GM19035 (cell line): ENCODE results near the gene CDH13.
A peak's percentile ranks its signal among the peaks of the same experiment; 100 is the strongest.

ENCODE experiments used
- ATAC-seq: cut with Tn5 transposase; IDR thresholded peaks from one replicate; pipeline ENCODE4 v1.9.1; 2021; ENCODE audit not compliant: unreplicated experiment

Gene CDH13

GRCh38 chr16:82625066-82625968 is 1.5 kb upstream of the CDH13 start:
- ATAC-seq: no peak

DNA sequence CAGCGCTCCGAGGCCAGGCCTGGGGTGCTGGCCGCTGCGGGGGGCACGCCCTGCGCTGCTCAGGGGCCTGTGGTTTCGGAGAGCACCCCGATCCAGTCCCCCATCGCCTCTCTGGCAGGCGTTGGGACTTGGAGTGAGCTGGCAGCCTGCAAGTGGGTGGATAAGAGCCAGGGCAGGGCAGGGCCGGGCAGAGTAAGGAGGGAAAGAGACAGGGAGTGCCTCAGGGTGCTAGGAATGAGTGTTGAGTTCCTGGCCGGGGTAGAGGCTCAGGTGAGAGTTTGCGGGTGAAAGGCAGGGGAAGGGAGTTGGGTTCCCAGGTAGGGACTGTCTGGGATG is 1.3 kb downstream of the CDH13 start:
- no peak for ATAC-seq

DNA sequence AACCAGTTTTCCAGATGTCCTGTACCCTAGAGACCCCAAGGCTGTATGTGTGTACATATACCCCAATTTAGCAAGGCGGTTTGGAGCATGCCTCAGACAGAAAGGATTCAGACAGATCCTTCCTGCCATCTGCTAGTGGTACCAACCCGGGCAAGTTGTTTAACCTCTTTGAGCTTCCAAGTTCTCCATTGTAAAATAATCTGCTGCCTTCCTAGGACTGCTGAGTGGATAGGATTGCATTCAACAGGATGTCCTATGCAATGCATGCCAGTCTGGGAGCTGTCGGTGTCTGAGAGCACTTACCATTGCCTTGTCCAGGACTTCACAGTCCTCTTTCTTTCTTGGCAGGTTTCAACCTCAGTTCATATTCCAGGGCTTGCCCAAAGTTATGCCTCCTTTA is 1.9 kb downstream of the CDH13 start:
- ATAC-seq: no peak

DNA sequence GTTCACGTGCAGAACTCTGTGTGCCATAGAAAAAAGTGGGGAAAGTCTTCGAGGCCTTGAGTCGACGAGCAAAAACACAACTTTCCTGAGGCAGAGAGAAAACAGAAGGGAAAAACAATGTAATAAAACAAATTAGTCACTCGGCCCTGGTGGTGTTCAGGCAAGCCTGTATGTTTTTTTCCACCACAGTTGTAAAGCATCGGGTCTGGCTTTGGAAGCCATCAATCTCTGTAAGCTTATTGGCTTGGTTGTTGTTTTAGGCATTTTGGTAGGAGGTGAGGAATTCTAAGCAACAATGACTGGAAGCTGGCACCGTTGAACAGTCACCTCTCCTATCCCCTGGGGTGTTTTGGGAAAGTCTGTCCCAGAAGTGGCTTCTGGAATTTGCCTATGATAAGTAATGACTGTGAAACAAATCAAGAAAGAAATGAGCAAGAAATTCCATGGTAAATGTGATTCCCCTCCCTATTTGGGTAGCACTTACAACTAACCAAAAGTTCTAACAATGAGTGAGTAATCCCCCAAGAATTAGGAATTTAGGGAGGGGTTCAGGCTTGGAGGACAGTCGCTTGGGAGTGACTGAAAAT is 2.8 kb downstream of the CDH13 start:
- no peak for ATAC-seq

DNA sequence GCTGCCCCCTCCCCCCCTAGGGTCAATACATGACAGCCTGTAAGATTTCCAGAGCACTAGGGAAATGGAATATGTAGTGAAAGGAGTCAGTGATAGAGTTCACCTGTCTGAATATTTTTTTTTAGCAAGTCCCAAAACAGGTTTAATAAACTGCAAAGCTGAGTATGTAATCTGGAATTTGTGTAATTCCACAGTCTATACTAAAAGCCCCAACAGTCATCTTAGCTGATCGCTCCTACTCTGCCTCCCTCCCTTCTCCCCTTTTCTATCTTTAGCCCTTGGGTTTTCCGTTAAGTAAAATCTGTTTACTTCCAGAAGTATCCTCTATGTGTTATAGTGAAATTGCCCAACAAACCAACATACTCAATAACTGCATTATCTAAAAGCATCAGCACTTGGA is 3.5 kb downstream of the CDH13 start:
- no peak for ATAC-seq

GRCh38 chr16:82630688-82631087 is 3.9 kb downstream of the CDH13 start:
- ATAC-seq: no peak

- no peak for ATAC-seq
These were observed 5.2 kb downstream of the CDH13 start for GRCh38 chr16:82631701-82632685.

DNA sequence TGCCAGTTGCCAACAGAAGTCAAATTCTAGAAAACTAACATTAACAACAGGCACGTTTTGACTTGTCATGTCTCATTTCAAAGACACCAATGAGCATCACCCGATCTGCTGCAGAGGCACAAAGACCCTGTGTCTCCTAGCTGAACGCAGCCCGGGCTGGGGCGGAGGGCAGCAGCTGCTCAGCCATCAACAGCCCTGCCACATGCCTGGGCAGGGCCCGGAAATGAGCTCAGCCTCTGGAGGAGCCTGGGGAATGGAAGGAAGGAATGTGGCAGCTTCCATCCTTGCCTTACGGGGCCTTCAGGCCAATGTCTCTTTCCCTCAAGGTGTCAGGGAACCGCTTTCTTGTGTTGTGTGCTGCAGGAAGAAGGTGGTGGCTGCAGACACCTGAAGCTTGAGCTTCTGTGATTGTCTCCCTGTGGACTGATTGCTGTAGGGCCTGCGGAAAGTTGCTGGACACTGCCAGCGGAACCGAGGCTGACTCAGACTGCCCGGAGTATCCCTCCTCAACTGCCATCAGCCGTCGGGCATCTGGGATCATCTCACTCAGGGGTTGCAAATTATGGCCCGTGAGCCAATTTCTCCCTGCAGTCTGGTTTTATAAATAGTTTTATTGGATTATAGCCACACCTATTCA is 7.3 kb downstream of the CDH13 start:
- ATAC-seq: no peak

- ATAC-seq: no peak
These were observed 8.3 kb downstream of the CDH13 start for GRCh38 chr16:82634955-82635610.

DNA sequence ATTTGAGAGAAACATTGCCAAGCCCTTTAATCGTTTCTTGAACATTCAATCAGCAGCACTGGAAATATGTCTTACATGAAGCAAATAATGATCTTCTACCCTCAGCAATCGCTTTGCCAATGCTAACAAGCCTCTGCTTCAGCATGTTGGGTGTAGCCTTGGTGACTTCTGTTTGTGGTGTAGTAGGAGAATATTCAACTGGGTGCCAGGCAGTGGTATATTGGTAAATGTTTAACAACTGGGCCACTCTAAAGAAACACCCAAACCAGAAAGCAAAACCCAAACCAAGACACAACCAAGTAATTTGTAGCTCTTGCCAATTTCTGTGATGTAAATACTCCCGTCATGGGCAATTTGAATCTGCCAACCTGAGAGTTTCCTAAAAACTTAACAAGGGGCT is 9.7 kb downstream of the CDH13 start:
- ATAC-seq: no peak

DNA sequence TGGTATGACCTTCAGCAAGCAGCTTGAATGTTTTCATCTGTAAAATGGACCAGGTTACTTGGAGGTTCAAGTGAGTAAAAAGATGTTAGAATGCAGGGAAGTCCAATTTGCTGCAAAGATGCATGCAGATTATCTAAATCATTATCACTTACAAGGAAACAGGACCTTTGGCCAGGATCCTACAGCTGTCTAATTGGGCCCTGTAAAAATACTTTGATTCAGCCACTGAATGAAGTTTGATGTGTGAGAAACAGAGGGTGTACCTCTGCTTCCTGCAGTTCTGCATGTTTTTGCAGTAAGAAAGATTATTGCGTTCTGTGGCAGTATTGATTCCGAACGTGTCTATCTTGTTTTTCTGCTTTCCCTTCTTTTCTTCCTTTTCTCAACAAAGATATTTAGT is 10.2 kb downstream of the CDH13 start:
- ATAC-seq: no peak

DNA sequence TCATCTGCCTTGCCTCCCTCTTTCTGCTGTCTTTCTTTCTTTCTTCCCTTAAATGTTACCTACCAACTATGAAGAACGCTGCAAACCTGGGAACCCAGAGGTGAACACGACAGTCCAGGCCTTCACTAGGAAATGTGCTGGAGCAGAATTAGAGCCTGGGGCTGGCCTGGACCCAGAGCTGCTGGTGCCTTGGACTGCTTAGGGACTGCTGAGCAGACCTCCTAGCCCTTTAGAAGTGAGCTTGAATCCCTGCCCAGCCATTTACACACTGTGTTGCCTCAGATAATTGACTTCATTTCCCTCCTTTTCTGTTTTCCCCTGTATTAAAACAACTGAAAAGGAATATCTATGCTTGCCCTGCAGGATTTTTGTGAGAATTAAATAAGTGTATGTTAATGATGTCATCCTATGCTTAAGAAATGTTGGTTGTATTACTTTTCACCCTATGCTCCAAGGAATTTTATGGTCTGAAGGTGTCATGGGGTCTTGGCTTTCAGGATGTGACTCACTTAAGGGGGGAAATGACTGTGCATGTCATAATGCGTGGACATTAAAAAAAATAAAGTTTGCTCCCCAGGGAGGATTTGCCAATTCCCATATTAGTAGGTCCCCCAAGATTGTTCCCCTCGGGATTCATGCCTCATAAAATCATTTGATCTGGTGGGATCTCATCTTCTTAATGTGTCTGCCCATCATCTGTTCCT is 11.5 kb downstream of the CDH13 start:
- no peak for ATAC-seq

DNA sequence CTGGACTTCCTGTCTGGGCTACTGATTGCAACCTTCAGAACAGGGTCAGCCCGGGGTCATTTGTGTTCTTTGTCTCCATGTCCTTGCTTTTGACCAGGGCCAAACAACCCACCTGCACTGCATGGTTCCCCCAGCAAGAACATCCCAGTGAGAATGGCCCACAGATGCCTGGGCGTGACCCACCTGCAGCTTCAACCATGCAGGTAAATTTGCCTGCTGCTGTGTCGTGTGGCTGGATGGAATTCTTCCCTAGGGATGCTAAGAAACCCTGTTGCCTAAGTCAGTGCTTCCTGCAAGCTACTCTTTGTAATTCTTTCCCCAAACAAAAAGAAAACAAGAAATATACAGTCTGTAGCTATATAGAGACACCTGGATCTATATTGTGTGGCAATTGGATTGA is 12.5 kb downstream of the CDH13 start:
- ATAC-seq: no peak

DNA sequence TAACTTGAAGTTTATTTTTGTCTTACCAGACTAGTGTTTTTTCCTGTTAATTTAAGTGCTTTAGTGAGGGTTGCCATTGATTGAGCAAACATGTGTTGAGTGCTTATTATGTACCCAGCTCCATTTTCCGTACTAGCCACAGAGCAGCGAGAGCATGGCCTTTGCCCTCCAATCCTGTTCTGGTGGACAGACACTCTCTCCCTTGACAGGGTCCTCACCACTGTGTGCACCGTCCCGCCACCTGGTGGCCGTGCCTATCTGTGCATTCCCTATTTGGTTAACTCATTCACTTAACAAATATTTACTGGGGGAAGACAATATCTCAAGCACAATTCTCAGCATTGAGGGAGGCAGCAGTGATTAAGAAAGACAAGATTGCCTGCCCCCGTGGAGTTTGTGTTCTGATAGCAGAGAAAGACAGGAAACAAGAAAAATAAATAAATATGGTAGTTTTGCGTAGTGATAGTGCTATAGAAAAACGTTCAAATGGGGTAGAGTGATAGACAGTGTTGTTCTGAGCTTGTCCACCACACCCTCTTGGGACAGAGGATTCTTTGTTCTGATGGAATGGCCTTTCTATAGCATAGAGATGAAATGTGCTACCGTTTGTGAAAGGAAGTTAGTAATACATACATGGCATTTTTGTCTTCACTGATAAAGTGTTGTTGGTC is 13.0 kb downstream of the CDH13 start:
- peak; percentile 45 for ATAC-seq

DNA sequence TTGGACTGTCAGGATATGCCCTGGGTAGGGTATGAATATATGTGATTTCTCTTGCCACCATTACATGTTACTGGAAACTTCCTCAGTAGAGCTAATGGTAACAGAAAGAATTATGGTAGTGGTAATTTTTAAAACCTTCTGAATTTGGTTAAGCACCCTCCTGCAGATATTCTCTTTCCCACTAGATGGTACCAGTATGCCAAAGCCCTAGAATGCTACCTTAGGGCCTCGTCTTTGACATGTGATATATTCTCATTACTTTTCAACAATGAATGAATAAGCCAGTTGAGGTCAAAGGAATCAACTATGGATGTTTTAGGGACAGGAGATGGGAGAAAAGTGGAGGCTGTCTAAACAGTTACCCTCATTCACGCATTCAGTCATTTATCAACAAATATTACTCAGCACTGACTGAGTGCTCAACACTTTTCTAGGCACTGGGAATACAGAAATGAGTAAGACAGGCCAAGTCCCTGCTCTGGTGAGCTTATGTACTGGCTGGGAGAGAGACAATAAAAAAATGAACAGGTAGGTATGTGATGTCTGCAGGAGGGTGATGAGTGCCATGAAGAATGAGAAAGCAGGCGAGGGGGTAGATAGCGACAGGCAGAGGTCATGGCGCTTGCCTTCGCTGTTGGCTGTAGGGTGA is 14.7 kb downstream of the CDH13 start:
- ATAC-seq: peak; percentile 76

DNA sequence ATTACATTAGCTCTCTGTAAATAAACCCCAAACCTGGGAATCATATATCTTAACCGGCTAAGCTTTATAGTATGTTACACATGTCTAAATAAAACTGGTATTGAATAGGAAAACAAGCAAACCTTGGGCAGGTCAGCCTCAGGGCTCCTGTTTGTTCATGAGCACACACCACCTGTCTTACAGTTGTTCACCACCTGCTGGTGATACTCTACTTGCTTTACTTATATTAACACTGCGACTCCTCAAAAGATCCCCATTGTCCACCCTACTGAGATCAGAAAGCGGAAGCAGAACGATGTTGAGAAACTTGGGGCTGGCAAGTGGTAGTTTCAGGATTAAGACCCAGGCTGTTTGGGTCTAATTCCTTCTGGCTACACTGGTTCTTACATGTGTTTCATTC is 16.4 kb downstream of the CDH13 start:
- no peak for ATAC-seq

DNA sequence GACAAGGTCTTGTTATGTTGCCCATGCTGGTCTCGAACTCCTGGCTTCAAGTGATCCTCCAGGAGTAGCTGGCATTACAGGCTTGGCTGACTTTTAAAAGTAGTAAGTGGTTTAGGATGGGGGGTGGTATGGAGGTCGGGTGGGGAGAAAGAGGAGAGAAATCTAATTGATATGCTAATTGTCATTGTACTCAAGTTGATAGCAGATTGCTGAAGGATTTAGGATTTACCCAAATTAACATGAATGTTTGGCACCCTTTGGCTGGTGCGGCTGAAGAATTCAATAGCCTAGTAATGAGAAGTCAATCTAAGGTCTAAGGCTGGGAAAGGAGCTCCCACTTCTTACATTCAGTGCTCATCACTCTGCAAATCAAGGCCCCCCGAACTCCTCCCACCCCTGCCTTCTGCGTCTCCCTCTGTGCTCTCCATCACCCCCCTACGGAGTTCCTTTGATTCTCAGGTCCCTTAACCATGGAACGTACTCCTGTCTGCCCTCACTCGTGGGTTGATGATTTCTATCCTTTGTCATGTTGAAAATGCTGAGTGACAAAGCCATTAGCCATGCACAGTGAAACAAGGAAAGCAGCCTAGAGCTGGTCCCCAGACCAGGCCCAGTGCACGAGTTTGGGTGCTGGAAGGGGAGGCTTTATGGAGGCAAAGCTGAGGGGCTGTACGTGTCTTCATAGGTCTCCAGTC is 17.3 kb downstream of the CDH13 start:
- ATAC-seq: no peak

DNA sequence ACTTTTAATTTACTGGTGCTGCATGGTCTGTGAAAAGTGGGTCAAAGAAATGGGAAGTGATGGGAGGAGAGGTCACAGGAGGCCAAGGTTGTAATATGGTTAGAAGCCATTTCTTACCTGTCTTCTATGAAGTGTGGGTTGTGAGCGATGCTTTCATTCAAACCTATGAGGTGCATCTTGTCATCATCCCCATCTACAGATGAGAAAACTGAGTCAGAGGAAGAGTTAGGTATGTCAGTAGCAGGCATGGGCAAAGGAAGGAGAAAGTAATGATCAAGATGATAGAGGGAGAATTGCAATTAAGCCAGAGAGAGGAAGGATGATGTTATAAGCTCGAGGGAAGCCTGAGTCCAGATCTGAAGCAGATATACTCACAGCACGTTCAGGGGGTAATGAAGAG is 19.7 kb downstream of the CDH13 start:
- ATAC-seq: no peak
